ENCODE data around the gene SEMA3F. TPM values are rescaled to one million over a fixed set of nuclear protein-coding genes. Genes with fewer than 3 reads are reported as not detected.

Gene SEMA3F
- total and polyA plus RNA-seq, 2 donors (not counting 3 experiments of a cell fraction or from before 2014, with no cell fraction given), result 65.8 to 99.1 TPM

DNA sequence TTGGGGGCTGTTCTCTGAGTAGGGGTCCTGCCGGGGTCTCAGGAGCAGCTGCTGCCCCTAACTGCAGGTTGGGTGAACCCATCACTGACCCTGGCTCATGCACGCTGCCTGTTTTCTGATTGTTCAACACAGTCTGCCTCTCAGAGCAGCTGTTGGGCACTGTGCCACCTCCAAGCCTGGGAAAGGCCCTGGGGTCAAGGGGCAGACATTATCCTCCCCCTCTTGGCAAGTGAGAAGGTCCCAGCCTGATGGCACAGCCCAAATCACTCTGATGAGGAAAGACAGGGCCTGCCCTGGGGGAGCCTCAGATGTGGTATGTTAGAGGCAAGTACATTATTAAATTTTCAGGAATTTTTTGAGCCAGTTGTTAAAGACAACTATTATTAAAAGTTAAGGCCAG lies 22.2 kb downstream of the SEMA3F start:
- dilution Hi-C loops (cut with MboI; ENCODE audit: extremely low pct_ligation_motif_present, low sequenced_read_pairs) (no loop called here), intact Hi-C loops (cut with micrococcal nuclease) (no loop called here)
- TF ChIP-seq EZH2 (IDR thresholded peaks at IDR 0.05; ENCODE audit: borderline replicate concordance, low read depth, low read length, severe bottlenecking) (no peak), POLR2A (IDR thresholded peaks at IDR 0.05; ENCODE audit: low read depth, low read length) (no peak), POLR2AphosphoS5 (IDR thresholded peaks at IDR 0.05; ENCODE audit: insufficient read depth, low read depth, low read length) (no peak), GATA2 (IDR thresholded peaks at IDR 0.05; ENCODE audit: insufficient read depth, insufficient read length, low read depth, low read length) (no peak), MYC (IDR thresholded peaks at IDR 0.05; ENCODE audit: low read depth, low read length) (no peak)
- Histone ChIP-seq H2AFZ (ENCODE audit: low read depth, low read length) (no peak overlapping the region), H3K4me1 (ENCODE audit: control insufficient read depth, extremely low read depth, insufficient read depth, low read length) (no peaks in the 10 kb centered on the region), H4K20me1 (replicated peaks; ENCODE audit: control insufficient read depth, extremely low read depth, insufficient read depth, low read length) (no peaks in the 10 kb centered on the region), H3K9me1 (replicated peaks; ENCODE audit: control insufficient read depth, extremely low read depth, insufficient read depth, low read length) (no peaks in the 10 kb centered on the region), H3K27ac (ENCODE audit: insufficient read depth, low read depth, low read length) (no peak overlapping the region), H3K9ac (replicated peaks; ENCODE audit: extremely low read depth, insufficient read depth, low read length) (no peak overlapping the region), H3K36me3 (ENCODE audit: control insufficient read depth in 2 of 2, extremely low read depth in 1 of 2, insufficient read depth in 2 of 2, low read length in 2 of 2) (peaks cover 6 to 36% of the 10 kb centered on the region in 2 experiments), H3K79me2 (ENCODE audit: control insufficient read depth, insufficient read depth, low read length) (peaks cover 5% of the 10 kb centered on the region), H3K27me3 (ENCODE audit: control insufficient read depth in 2 of 2, insufficient read depth in 2 of 2, low read length in 2 of 2) (no peaks in the 10 kb centered on the region), H3K4me2 (ENCODE audit: insufficient read depth, low read length) (no peak overlapping the region), H3K4me3 (replicated peaks in 1 of 3; ENCODE audit: insufficient read depth in 1 of 3, low read depth in 1 of 3, low read length in 3 of 3) (no peak overlapping the region), H3K9me3 (replicated peaks; ENCODE audit: control insufficient read depth, insufficient read depth, low read length) (no peaks in the 10 kb centered on the region)
- ChIA-PET POLR2A (no interaction called here), CTCF (interaction anchor here (1.5 kb wide), 1 partner anchor 12 kb away, joined by 4 read pairs; no protein-coding TSS in a partner anchor)
- FAIRE-seq, result no peak
- DNase-seq (ENCODE audit: low read depth, low spot score), result no peak
- no TSS peak for BruUV-seq (replicated peaks)

DNA sequence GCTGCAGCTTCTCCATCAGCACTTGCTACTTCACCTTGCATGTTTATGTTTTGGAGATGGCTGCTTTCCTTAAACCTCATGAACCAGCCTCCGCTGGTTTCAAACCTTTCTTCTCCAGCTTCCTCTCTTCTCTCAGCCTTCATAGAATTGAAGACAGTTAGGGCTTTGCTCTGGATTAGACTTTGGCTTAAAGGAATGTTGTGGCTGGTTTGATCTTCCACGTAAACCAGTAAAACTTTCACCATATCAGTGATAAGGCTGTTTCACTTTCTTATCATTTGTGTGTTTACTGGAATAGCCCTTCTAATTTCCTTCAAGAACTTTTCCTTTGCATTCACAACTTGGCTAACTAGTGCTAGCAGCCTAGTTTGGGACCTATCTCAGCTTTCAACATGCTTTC lies 24.6 kb downstream of the SEMA3F start:
- FAIRE-seq (no peak), DNase-seq (ENCODE audit: low read depth, low spot score) (no peak)
- Histone ChIP-seq H3K4me1 (ENCODE audit: control insufficient read depth, extremely low read depth, insufficient read depth, low read length) (no peaks in the 10 kb centered on the region), H3K9me3 (replicated peaks; ENCODE audit: control insufficient read depth, insufficient read depth, low read length) (no peaks in the 10 kb centered on the region), H3K79me2 (ENCODE audit: control insufficient read depth, insufficient read depth, low read length) (no peaks in the 10 kb centered on the region), H3K27ac (ENCODE audit: insufficient read depth, low read depth, low read length) (no peak overlapping the region), H3K4me2 (ENCODE audit: insufficient read depth, low read length) (no peak overlapping the region), H3K27me3 (ENCODE audit: control insufficient read depth in 2 of 2, insufficient read depth in 2 of 2, low read length in 2 of 2) (no peaks in the 10 kb centered on the region), H2AFZ (ENCODE audit: low read depth, low read length) (no peak overlapping the region), H3K9me1 (replicated peaks; ENCODE audit: control insufficient read depth, extremely low read depth, insufficient read depth, low read length) (no peaks in the 10 kb centered on the region), H3K4me3 (replicated peaks in 1 of 3; ENCODE audit: insufficient read depth in 1 of 3, low read depth in 1 of 3, low read length in 3 of 3) (no peak overlapping the region), H4K20me1 (replicated peaks; ENCODE audit: control insufficient read depth, extremely low read depth, insufficient read depth, low read length) (no peaks in the 10 kb centered on the region), H3K9ac (replicated peaks; ENCODE audit: extremely low read depth, insufficient read depth, low read length) (no peak overlapping the region), H3K36me3 (ENCODE audit: control insufficient read depth in 2 of 2, extremely low read depth in 1 of 2, insufficient read depth in 2 of 2, low read length in 2 of 2) (peaks cover 6 to 45% of the 10 kb centered on the region in 2 experiments)
- dilution Hi-C loops (cut with MboI; ENCODE audit: extremely low pct_ligation_motif_present, low sequenced_read_pairs), result loop anchor here (5.0 to 10.0 kb wide), 2 partner anchors 63 to 65 kb away; no protein-coding TSS in a partner anchor
- ChIA-PET POLR2A (interaction anchor here (1.0 kb wide), 1 partner anchor 23 kb away, joined by 3 read pairs; no protein-coding TSS in a partner anchor), CTCF (interaction anchor here (0.6 to 1.8 kb wide), 5 partner anchors 8 to 59 kb away, joined by 3 to 6 read pairs (median 4); no protein-coding TSS in a partner anchor)
- intact Hi-C loops (cut with micrococcal nuclease), result no loop called here
- TF ChIP-seq FOS (IDR thresholded peaks at IDR 0.05; ENCODE audit: borderline replicate concordance, insufficient read depth, low read length) (no peak), MYC (IDR thresholded peaks at IDR 0.05; ENCODE audit: low read depth, low read length) (no peak), POLR2AphosphoS5 (IDR thresholded peaks at IDR 0.05; ENCODE audit: insufficient read depth, low read depth, low read length) (no peak), POLR2A (IDR thresholded peaks at IDR 0.05; ENCODE audit: low read depth, low read length) (no peak), JUN (IDR thresholded peaks at IDR 0.05; ENCODE audit: borderline replicate concordance, insufficient read depth, insufficient read length, low read depth) (no peak), EZH2 (IDR thresholded peaks at IDR 0.05; ENCODE audit: borderline replicate concordance, low read depth, low read length, severe bottlenecking) (no peak), GATA2 (IDR thresholded peaks at IDR 0.05; ENCODE audit: insufficient read depth, insufficient read length, low read depth, low read length) (no peak)
- TF ChIP-seq, protein P1, sequence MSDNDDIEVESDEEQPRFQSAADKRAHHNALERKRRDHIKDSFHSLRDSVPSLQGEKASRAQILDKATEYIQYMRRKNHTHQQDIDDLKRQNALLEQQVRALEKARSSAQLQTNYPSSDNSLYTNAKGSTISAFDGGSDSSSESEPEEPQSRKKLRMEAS (IDR thresholded peaks at IDR 0.05; ENCODE audit: insufficient read depth, insufficient read length), result no peak
- TF ChIP-seq, protein P2, sequence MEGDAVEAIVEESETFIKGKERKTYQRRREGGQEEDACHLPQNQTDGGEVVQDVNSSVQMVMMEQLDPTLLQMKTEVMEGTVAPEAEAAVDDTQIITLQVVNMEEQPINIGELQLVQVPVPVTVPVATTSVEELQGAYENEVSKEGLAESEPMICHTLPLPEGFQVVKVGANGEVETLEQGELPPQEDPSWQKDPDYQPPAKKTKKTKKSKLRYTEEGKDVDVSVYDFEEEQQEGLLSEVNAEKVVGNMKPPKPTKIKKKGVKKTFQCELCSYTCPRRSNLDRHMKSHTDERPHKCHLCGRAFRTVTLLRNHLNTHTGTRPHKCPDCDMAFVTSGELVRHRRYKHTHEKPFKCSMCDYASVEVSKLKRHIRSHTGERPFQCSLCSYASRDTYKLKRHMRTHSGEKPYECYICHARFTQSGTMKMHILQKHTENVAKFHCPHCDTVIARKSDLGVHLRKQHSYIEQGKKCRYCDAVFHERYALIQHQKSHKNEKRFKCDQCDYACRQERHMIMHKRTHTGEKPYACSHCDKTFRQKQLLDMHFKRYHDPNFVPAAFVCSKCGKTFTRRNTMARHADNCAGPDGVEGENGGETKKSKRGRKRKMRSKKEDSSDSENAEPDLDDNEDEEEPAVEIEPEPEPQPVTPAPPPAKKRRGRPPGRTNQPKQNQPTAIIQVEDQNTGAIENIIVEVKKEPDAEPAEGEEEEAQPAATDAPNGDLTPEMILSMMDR (IDR thresholded peaks at IDR 0.05; ENCODE audit: extremely low read depth in 1 of 2, insufficient read depth in 1 of 2, low read depth in 1 of 2, low read length in 2 of 2), result no peak
- BruUV-seq (replicated peaks), result no TSS peak

All from endothelial cell of umbilical vein (primary cell).